Mucosa of descending colon (tissue), 3 donors: ENCODE measurements around the gene EFHC1. TPM values are rescaled to one million over a fixed set of nuclear protein-coding genes. Genes with fewer than 3 reads are reported as not detected.

ENCODE experiments used
- ATAC-seq: fragments of 200-7000 bp; cut with Tn5 transposase; one replicate; pipeline ENCODE4 v1.9.1; 2020; ENCODE audit warnings: mild to moderate bottlenecking, moderate library complexity
- DNase-seq, 3 donors: peaks; one replicate each; pipeline ENCODE4 v3.0.0-alpha.2; 2020
- H3K36me3 ChIP-seq: fragments of 200-600 bp; one replicate; pipeline ENCODE4 v1.8.0; 2021; ENCODE audit warnings: low read depth, mild to moderate bottlenecking
- H3K4me1 ChIP-seq: fragments of 200-600 bp; one replicate; pipeline ENCODE4 v1.8.0; 2021; ENCODE audit warnings: low read depth, mild to moderate bottlenecking
- H3K4me3 ChIP-seq: fragments of 200-600 bp; one replicate; pipeline ENCODE4 v1.8.0; 2021; ENCODE audit warnings: mild to moderate bottlenecking
- H3K9me3 ChIP-seq: fragments of 200-600 bp; one replicate; pipeline ENCODE4 v1.8.0; 2021; ENCODE audit warnings: mild to moderate bottlenecking
- CTCF ChIP-seq: fragments of 200-600 bp; IDR thresholded peaks from one replicate; pipeline ENCODE4 v1.8.0; 2022; ENCODE audit warnings: antibody characterized with exemption, mild to moderate bottlenecking
- intact Hi-C, 2 donors: fragments of 100-400 bp; cut with DNase I in 1 of 2; cut with micrococcal nuclease in 1 of 2; formaldehyde crosslinking; loops; one replicate each; pipeline versions ENCODE4 v1.11.0 to v1.11.1; 2022; cut with DNase I, micrococcal nuclease
- total RNA-seq, 3 donors: library from RNA; stranded (reverse); fragmentation: NEBNext Ultra II Directional in 2 of 3; extraction: Animal tissue kit (Norgen Biotek cat#: 25700) in 2 of 3; gene quantifications; one replicate each; pipeline versions ENCODE4 v1.2.1 to v1.2.4, GENCODE V29; 2021 to 2023
- donor health status: DM: no; HTN: no; CAD: no; lungs with moderate emphysema.
- donor health status: DM: no; HTN: no; CAD: no.
- donor health status: DM: no; HTN: yes; CAD: no.

Gene EFHC1
- total RNA-seq, 3 donors from 2014 or later, result 10.8 to 22.2 (median 20.5) TPM

GRCh38 chr6:52526634-52527033 is 106.5 kb downstream of the EFHC1 start:
- DNase-seq (no peak), ATAC-seq (no peak)
- H3K4me1 ChIP-seq, result no peaks in the 10 kb centered on the region
- H3K9me3 ChIP-seq, result no peaks in the 10 kb centered on the region
- H3K4me3 ChIP-seq, result no peak overlapping the region
- no peaks in the 10 kb centered on the region for H3K36me3 ChIP-seq
- no peak for TF ChIP-seq CTCF
- intact Hi-C loops, result no loop called here

GRCh38 chr6:52527436-52527835 is 107.3 kb downstream of the EFHC1 start:
- no peaks in the 10 kb centered on the region for H3K9me3 ChIP-seq
- DNase-seq, result no peak
- H3K4me1 ChIP-seq, result no peaks in the 10 kb centered on the region
- ATAC-seq, result no peak
- no peak for TF ChIP-seq CTCF
- no peak overlapping the region for H3K4me3 ChIP-seq
- H3K36me3 ChIP-seq, result no peaks in the 10 kb centered on the region
- intact Hi-C loops, result no loop called here

GRCh38 chr6:52529311-52529710 is 109.2 kb downstream of the EFHC1 start:
- Histone ChIP-seq H3K4me3 (no peak overlapping the region), H3K9me3 (no peaks in the 10 kb centered on the region), H3K36me3 (no peaks in the 10 kb centered on the region), H3K4me1 (no peaks in the 10 kb centered on the region)
- DNase-seq (no peak), ATAC-seq (no peak)
- intact Hi-C loops, result no loop called here
- no peak for TF ChIP-seq CTCF

GRCh38 chr6:52530351-52530750 is 110.2 kb downstream of the EFHC1 start:
- no peak for TF ChIP-seq CTCF
- no peak for ATAC-seq
- Histone ChIP-seq H3K36me3 (no peaks in the 10 kb centered on the region), H3K4me1 (no peaks in the 10 kb centered on the region), H3K4me3 (no peak overlapping the region), H3K9me3 (no peaks in the 10 kb centered on the region)
- DNase-seq, result no peak
- intact Hi-C loops, result no loop called here

GRCh38 chr6:52531396-52531795 is 111.3 kb downstream of the EFHC1 start:
- intact Hi-C loops, result no loop called here
- TF ChIP-seq CTCF, result no peak
- peaks cover 2% of the 10 kb centered on the region for H3K4me1 ChIP-seq
- no peak for DNase-seq
- no peaks in the 10 kb centered on the region for H3K9me3 ChIP-seq
- no peaks in the 10 kb centered on the region for H3K36me3 ChIP-seq
- ATAC-seq, result no peak
- no peak overlapping the region for H3K4me3 ChIP-seq

- TF ChIP-seq CTCF, result no peak
- ATAC-seq, result no peak
- no peak overlapping the region for H3K4me3 ChIP-seq
- intact Hi-C loops, result no loop called here
- DNase-seq, result no peak
- H3K9me3 ChIP-seq, result no peaks in the 10 kb centered on the region
- no peaks in the 10 kb centered on the region for H3K36me3 ChIP-seq
- H3K4me1 ChIP-seq, result peaks cover 2% of the 10 kb centered on the region
Observed at GRCh38 chr6:52531834-52532233, 111.7 kb downstream of the EFHC1 start.
